NT2/D1 (cell line): ENCODE data around the gene ARID1B.

ENCODE experiments used
- SUZ12 ChIP-seq: IDR thresholded peaks from 2 replicates; pipeline ENCODE4 v1.6.1; 2011; ENCODE audit not compliant: insufficient read length, insufficient read depth; ENCODE audit errors: extremely low read depth
- YY1 ChIP-seq: IDR thresholded peaks from 2 replicates; pipeline ENCODE4 v1.6.1; 2011; ENCODE audit not compliant: insufficient read length, insufficient read depth
- ZNF274 ChIP-seq: IDR thresholded peaks from 2 replicates; pipeline ENCODE4 v1.6.1; 2011; ENCODE audit warnings: mild to moderate bottlenecking, low read depth, low read length

GRCh38 chr6:156899532-156900135, 122.5 kb downstream of the ARID1B start:
- TF ChIP-seq ZNF274 (no peak), SUZ12 (no peak), YY1 (no peak)
